Inflammatory macrophage (primary cell): ENCODE measurements around the gene ERC2.
"Not testable (repeated sequence)": the region's sequence is repeated elsewhere in the genome, so short reads cannot be mapped to it uniquely, and the experiment has no call there.

Experiments
- DNase-seq, 2 donors: peaks; one replicate each; pipeline ENCODE4 v3.0.0-alpha.2; 2020 to 2022

ERC2 gene

DNA sequence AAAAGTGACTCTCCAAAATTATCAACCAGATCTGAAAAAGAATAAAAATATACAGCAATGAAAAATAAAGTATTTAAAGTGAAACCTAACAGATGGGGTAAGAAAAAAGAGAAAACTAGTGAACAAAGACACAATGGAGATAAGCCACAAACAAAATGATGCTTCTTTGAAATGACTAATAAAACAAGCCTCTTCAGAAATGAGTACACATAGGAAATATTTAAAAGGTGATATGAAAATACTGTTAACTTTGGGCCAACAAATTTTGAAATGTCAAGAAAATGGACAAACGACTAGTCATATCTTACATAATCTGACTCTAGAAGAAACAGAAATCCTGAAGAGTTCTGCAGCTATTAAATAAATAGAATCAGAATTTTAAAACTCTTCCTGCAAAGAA lies 164.2 kb downstream of the ERC2 start:
- DNase-seq, result no peak

- DNase-seq, result peak; percentile 55 to 58
Measured at GRCh38 chr3:56303487-56303886, 164.8 kb downstream of the ERC2 start.

- DNase-seq, result no peak
Measured at GRCh38 chr3:56302417-56302816, 165.8 kb downstream of the ERC2 start.

DNA sequence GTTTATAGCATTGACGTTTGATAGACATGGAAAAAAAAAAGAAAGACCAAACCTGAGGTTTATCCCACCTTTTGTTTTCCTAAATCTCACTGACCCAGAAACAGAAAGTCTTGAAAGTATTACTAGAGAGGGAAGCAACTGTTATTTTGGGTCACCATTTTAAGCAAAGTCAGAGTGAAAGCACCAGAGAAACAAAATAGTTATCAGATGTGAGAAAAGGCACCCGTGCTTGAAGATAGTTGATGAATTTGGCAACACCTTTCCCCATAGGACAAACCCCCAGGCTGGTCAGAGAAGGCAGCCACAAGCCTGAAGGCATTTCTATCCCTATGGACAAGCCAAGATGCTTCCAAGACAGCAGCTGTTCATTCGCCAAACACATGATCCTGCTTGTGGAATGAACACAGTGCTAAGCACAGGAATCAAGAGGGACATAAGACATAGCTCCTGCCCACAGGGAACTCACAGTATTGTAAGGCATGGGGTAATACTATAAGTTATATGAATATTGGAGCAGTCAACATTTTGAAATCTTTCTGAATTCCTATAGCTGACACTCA lies 170.9 kb downstream of the ERC2 start:
- no peak for DNase-seq

- DNase-seq, result no peak
Measured at GRCh38 chr3:56296361-56296760, 171.9 kb downstream of the ERC2 start.

- DNase-seq, result no peak
Measured at GRCh38 chr3:56295161-56295560, 173.1 kb downstream of the ERC2 start.

GRCh38 chr3:56294286-56294685 lies 174.0 kb downstream of the ERC2 start:
- DNase-seq, result no peak

DNA sequence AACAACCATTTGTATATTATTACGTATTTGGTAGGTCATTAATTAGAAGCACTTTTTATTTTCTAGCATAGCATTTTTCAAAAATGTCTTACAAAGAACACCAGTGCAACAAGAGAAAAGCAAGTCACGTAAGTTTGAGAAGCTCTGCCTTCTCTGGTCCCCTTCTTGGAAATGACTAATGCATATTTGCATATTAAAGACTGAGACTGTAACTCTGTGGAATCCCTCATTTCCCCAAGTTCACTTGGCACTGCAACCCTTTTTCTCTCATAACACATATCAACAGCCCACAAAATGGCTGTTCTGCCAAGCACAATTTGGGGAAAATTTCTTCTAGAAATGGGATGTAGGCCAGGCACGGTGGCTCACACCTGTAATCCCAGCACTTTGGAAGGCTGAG lies 176.3 kb downstream of the ERC2 start:
- DNase-seq, result no peak

- DNase-seq, result no peak
Measured at GRCh38 chr3:56291244-56291680, 177.0 kb downstream of the ERC2 start.

- no peak for DNase-seq
Measured at GRCh38 chr3:56290374-56290773, 177.9 kb downstream of the ERC2 start.

- DNase-seq, result no peak
Measured at GRCh38 chr3:56288258-56288657, 180.0 kb downstream of the ERC2 start.

- no peak for DNase-seq
Measured at GRCh38 chr3:56282341-56282740, 185.9 kb downstream of the ERC2 start.

- no peak for DNase-seq
Measured at GRCh38 chr3:56277236-56277635, 191.0 kb downstream of the ERC2 start.

DNA sequence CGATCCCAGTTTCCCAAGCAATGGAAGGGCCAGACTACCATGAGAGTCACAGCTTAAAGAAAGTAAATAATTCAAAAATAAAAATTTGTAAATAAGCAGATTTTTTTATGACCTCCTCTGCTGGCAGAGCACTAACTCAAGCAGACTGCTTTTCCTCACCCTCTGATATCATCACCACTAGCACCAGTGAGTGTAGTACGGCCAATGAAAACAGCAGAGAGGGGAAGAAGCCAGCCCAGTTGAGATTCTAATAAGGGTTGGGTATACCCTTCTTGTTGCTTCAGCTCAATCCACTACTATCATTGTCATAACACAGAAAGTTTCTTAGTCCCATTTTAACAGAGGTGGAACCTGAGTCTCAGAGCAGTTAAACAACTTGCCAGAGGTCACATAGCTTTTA lies 193.1 kb downstream of the ERC2 start:
- no peak for DNase-seq

- no peak for DNase-seq
Measured at GRCh38 chr3:56269755-56270535, 198.3 kb downstream of the ERC2 start.

- DNase-seq, result no peak
Measured at GRCh38 chr3:56268616-56269383, 199.5 kb downstream of the ERC2 start.

DNA sequence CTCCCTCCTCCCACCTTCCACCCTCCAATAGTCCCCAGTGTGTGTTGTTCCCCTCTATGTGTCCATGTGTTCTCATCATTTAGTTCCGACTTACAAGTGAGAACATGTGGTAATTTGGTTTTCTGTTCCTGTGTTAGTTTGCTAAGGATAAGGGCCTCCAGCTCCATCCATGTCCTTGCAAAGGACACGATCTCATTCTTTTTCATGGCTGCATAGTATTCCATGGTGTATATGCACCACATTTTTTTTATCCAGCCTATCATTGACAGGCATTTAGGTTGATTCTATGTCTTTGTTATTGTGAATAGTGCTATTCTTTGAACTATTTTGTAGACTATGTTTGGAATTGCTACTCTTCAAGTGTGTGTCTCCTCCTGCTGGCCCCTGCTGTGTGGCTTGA lies 206.4 kb downstream of the ERC2 start:
- DNase-seq, result not testable (repeated sequence)

DNA sequence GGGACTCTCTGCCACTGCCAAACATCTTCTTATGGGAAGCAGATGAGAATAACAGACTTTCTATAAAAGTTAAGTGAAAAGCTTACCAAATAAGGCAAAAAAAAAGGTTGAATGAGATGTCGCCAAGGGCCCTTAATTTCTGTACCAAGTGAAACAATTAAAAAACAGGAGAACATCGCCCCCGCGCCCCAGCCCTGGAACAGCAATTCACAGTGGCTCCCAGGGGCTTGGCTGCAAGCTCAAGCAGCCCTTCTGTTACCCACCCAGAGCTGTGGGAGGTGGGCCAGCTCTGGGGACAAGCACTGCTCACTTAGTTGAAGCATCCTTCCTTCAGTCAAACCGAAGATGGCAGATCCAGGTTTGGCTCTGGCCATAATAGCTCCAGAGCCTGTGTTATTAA lies 208.0 kb downstream of the ERC2 start:
- no peak for DNase-seq

DNA sequence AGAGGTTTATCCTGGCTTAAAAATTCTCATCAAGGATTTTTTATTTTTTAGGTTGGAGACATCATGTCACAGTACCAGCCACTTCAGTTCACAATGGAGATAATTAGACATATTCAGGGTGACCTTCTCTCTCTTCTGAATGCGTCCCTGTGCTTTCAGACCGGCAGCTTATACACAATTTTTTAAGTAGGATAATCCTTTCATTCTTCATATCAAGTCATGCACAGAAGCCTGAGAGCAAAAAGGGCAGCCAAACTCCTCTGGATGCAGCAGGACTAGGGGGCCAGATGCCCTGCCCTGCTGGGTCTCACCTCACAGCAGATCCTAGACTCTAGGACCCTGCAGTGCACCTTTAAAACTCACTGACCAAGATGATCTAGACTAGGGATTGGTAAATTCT lies 210.4 kb downstream of the ERC2 start:
- DNase-seq, result no peak

- DNase-seq, result no peak
Measured at GRCh38 chr3:56254835-56255234, 213.4 kb downstream of the ERC2 start.

DNA sequence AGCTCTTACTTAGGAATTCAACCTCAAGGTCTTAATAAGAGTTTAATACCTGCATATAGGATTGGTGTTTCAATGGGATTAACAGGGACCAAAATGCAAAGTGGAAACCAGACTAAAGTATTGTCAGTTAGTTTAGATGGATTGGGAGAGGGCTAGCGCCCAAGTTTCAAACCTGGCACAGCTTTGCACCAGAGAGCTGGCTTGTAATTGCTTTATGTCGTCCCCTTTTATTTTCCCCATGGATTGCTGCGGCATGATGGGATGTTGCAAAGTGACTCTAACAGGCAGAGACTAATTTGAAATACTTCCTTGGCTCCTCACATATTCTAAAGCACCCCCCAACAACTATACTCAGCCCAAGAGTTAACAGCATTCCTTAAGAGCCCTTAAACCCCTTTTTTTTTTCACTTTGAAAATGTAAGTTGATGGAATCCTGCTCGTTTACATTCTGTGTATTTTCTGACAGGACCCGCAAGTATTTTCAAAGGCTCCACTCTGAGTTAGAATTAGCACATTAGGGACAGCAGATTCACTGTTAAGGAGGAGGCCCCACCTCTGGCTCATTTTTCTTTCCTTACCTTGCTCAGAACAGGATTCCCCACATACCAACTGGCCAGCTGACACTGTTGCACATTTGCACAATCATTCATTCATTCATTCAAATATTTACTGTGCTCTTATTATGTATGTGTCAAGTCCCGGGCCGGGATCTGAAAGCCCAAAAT lies 214.2 kb downstream of the ERC2 start:
- no peak for DNase-seq

- DNase-seq, result peak; percentile 54 to 62
Measured at GRCh38 chr3:56251343-56251945, 216.8 kb downstream of the ERC2 start.

DNA sequence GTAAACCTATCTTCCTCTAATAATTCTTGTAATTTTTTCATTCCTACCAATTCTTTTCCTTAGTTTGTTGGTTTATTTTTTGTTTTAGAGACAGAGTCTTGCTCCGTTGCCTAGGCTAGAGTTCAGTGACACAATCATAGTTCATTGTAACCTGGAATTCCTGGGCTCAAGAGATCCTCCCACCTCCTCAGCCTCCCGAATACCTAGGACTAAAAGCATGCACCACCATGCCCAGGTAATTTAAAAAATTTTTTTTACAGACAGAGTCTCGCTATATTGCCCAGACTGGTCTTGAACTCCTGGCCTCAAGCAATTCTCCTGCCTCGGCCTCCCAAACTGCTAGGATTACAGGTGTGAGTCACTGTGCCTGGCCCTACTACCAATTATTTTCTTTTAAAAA lies 220.2 kb downstream of the ERC2 start:
- DNase-seq, result no peak
